IPS DF 6.9 (cell line): ENCODE data around the gene GRHL1.
A peak's percentile ranks its signal among the peaks of the same experiment; 100 is the strongest.

Experiments
- DNase-seq: peaks from one replicate; pipeline ENCODE4 v3.0.0-alpha.2; 2013; ENCODE audit warnings: low read depth, low spot score
- H3K27ac ChIP-seq: one replicate; pipeline ENCODE4 v1.5.1; 2013; ENCODE audit warnings: low read length, control low read depth
- H3K27me3 ChIP-seq: 2 replicates; pipeline ENCODE4 v1.6.1; 2013; ENCODE audit warnings: mild to moderate bottlenecking, low read length; ENCODE audit not compliant: control insufficient read depth, insufficient read depth
- H3K36me3 ChIP-seq: 2 replicates; pipeline ENCODE4 v1.6.1; 2013; ENCODE audit warnings: low read length; ENCODE audit not compliant: control insufficient read depth, insufficient read depth
- H3K4me1 ChIP-seq: 2 replicates; pipeline ENCODE4 v1.6.1; 2013; ENCODE audit warnings: low read length; ENCODE audit not compliant: control insufficient read depth, insufficient read depth
- H3K4me3 ChIP-seq: 2 replicates; pipeline ENCODE4 v1.5.1; 2013; ENCODE audit warnings: mild to moderate bottlenecking, low read length
- H3K9me3 ChIP-seq: 2 replicates; pipeline ENCODE4 v1.6.1; 2013; ENCODE audit warnings: low read length, inconsistent platforms; ENCODE audit not compliant: control insufficient read depth, insufficient read depth
- WGBS: extraction: QIAGEN DNeasy Blood & Tissue Kit; methylation state at CpG from one replicate; pipeline ENCODE4 v1.1.7; 2013; ENCODE audit warnings: mixed read lengths, missing lambda C conversion rate; ENCODE audit not compliant: insufficient read length, insufficient coverage; 5-methylcytosine and 5-hydroxymethylcytosine counted together

Gene GRHL1

GRCh38 chr2:9948721-9949120 is 2.8 kb upstream of the GRHL1 start:
- no CpG with 5 or more reads among the region's 6 CpGs for WGBS
- Histone ChIP-seq H3K27me3 (peaks cover 15% of the 10 kb centered on the region), H3K4me3 (no peak overlapping the region), H3K4me1 (0 out of 2 replicates have a peak, but pooled peaks cover 2% of the 10 kb centered on the region), H3K36me3 (no peaks in the 10 kb centered on the region), H3K9me3 (no peaks in the 10 kb centered on the region), H3K27ac (no peak overlapping the region)
- DNase-seq = no peak

GRCh38 chr2:9949239-9949991 is 2.1 kb upstream of the GRHL1 start:
- DNase-seq = no peak
- WGBS = no CpG with 5 or more reads among the region's 23 CpGs
- peaks cover 15% of the 10 kb centered on the region for H3K27me3 ChIP-seq

DNA sequence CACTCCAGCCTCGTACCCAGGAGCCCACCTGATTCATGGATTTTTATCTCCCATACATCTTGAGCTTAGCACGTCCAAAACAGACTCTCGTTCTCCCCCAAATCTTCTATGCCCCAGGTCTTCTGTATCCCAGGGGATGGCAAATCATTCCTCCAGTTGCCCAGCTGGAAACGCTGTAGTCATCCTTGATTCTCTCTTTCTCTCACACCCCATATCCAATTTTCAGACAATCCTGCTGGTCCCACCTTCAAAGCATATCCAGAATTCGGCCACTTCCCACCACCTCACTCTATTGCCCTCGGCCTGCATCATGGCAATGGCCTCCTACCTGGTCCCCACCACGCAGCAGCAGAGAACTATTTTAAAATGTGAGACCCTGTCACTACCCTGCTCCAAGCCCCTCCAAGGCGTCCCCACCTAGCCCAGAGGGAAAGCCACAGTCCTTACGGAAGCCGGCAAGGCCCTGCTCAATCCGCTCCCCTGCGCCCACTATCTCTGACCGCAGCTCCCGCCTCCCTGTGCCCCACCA is 1.4 kb upstream of the GRHL1 start:
- Histone ChIP-seq H3K27me3 (peaks cover 15% of the 10 kb centered on the region), H3K4me3 (no peak overlapping the region; the same call in 1 of the 2 replicates), H3K27ac (no peak overlapping the region), H3K36me3 (no peaks in the 10 kb centered on the region), H3K9me3 (no peaks in the 10 kb centered on the region), H3K4me1 (0 out of 2 replicates have a peak, but pooled peaks cover 2% of the 10 kb centered on the region)
- WGBS = no CpG with 5 or more reads among the region's 14 CpGs
- DNase-seq = no peak

More at GRCh38 chr2:9949239-9949991, 2.1 kb upstream of the GRHL1 start:
- Histone ChIP-seq H3K4me3 (no peak overlapping the region), H3K36me3 (no peaks in the 10 kb centered on the region), H3K27ac (no peak overlapping the region), H3K4me1 (0 out of 2 replicates have a peak, but pooled peaks cover 2% of the 10 kb centered on the region), H3K9me3 (no peaks in the 10 kb centered on the region)

DNA sequence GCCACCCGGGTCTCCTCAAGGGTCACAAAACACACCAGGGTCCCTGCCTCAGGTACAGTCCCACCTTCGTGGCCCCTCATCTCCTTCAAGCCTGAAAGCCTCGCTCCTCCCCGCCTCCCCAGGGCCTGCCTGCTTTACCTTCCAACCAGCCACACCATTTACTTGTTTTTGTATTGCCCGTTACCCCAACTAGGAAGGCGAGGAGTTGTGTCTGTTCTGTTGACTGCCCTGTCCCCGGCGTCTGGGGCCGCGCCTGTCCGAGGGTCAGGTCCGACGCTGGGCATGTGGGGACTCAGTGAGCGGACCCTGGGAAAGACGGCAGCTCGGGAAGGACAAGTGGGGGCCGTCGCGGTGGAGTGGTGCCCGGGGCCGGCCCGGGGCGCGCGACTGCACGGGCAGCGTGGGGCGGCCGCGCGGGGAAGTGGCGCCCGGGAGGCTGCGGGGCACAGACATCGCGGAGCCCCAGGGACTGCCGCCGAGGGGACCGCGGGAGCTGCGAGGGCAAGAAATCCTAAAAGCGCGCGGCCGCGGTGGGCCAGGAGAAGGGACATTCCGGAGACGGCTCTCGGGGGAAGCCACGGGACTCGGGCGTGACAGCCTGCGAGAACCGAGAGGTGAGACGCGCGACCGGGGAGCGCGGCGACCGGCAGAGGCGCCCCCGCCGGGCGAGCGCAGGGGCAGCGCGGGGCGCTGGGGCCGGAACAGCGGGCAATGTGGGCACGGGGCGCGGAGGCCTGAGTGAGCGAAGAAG is 797 bp upstream of the GRHL1 start:
- peak overlapping the region; percentile 65 for H3K4me3 ChIP-seq
- H3K27ac ChIP-seq = no peak overlapping the region
- 0 out of 2 replicates have a peak, but pooled peaks cover 2% of the 10 kb centered on the region for H3K4me1 ChIP-seq
- no peaks in the 10 kb centered on the region for H3K36me3 ChIP-seq
- no peak for DNase-seq
- H3K9me3 ChIP-seq = no peaks in the 10 kb centered on the region
- H3K27me3 ChIP-seq = peaks cover 15% of the 10 kb centered on the region
- WGBS = no CpG with 5 or more reads among the region's 76 CpGs

DNA sequence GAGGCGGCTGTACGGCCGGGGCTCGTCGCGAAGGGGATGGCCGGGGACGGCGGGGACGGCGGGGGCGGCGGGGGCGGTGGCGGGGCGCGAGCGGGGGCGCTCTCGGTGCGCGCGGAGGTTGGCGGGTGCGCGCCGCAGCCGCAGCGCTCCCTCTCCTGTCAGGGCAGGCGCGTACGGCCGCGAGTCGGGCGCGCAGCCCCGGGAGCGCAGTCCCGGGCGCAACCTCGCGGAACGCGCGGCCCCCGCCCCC is 296 bp upstream of the GRHL1 start:
- Histone ChIP-seq H3K4me3 (peak overlapping the region; percentile 65; the same call in 1 of the 2 replicates), H3K36me3 (no peaks in the 10 kb centered on the region), H3K27ac (no peak overlapping the region), H3K4me1 (0 out of 2 replicates have a peak, but pooled peaks cover 2% of the 10 kb centered on the region), H3K27me3 (peaks cover 15% of the 10 kb centered on the region), H3K9me3 (no peaks in the 10 kb centered on the region)
- WGBS = no CpG with 5 or more reads among the region's 47 CpGs
- no peak for DNase-seq

- Histone ChIP-seq H3K27ac (no peak overlapping the region), H3K36me3 (no peaks in the 10 kb centered on the region), H3K9me3 (no peaks in the 10 kb centered on the region), H3K4me1 (0 out of 2 replicates have a peak, but pooled peaks cover 2% of the 10 kb centered on the region), H3K4me3 (peak overlapping the region; percentile 85; the same call in 1 of the 2 replicates), H3K27me3 (peaks cover 15% of the 10 kb centered on the region)
- no peak for DNase-seq
- WGBS = 100% methylated on average over 2 of the region's 15 CpGs
These were observed 819 bp downstream of the GRHL1 start for GRCh38 chr2:9952286-9952737.

GRCh38 chr2:9952856-9953503 is 1.5 kb downstream of the GRHL1 start:
- Histone ChIP-seq H3K4me1 (0 out of 2 replicates have a peak, but pooled peaks cover 2% of the 10 kb centered on the region), H3K4me3 (no peak overlapping the region), H3K36me3 (no peaks in the 10 kb centered on the region), H3K27me3 (peaks cover 15% of the 10 kb centered on the region), H3K9me3 (no peaks in the 10 kb centered on the region), H3K27ac (no peak overlapping the region)
- no CpG with 5 or more reads among the region's 8 CpGs for WGBS
- DNase-seq = no peak

- H3K36me3 ChIP-seq = no peaks in the 10 kb centered on the region
- 0 out of 2 replicates have a peak, but pooled peaks cover 2% of the 10 kb centered on the region for H3K4me1 ChIP-seq
- H3K4me3 ChIP-seq = no peak overlapping the region
- peaks cover 15% of the 10 kb centered on the region for H3K27me3 ChIP-seq
- no peak overlapping the region for H3K27ac ChIP-seq
- DNase-seq = no peak
- WGBS = no CpG with 5 or more reads among the region's 3 CpGs
- no peaks in the 10 kb centered on the region for H3K9me3 ChIP-seq
These were observed 2.6 kb downstream of the GRHL1 start for GRCh38 chr2:9954136-9954535.

DNA sequence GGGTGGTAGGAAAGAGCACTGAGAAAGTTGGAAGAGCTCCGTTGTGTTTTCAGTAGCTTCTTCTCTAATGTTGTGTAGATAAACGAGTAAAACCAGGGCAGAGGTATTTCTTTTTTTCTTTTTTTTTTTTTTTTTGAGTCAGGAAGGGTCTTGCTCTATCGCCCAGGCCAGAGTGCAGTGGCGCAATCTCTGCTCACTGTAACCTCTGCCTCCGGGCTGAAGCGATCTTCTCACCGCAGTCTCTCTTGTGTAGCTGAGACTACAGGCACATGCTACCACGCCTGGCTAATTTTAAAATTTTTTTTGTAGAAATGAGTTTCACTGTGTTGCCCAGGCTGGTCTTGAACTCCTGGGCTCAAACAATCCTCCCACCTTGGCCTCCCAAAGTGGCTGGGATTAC is 6.6 kb downstream of the GRHL1 start:
- WGBS = no CpG with 5 or more reads among the region's 8 CpGs
- Histone ChIP-seq H3K27me3 (no peaks in the 10 kb centered on the region; the same call in 1 of the 2 replicates), H3K4me3 (no peak overlapping the region), H3K9me3 (no peaks in the 10 kb centered on the region), H3K36me3 (no peaks in the 10 kb centered on the region), H3K27ac (no peak overlapping the region), H3K4me1 (no peaks in the 10 kb centered on the region)
- DNase-seq = no peak

GRCh38 chr2:9959262-9959661 is 7.8 kb downstream of the GRHL1 start:
- Histone ChIP-seq H3K4me1 (no peaks in the 10 kb centered on the region), H3K27me3 (no peaks in the 10 kb centered on the region), H3K4me3 (no peak overlapping the region), H3K9me3 (no peaks in the 10 kb centered on the region), H3K27ac (no peak overlapping the region), H3K36me3 (no peaks in the 10 kb centered on the region)
- no peak for DNase-seq
- no CpG with 5 or more reads among the region's 3 CpGs for WGBS
